Large intestine (tissue), 3 donors: ENCODE data around the gene TCF7. TPM values are rescaled to one million over a fixed set of nuclear protein-coding genes. Genes with fewer than 3 reads are reported as not detected.

Experiments
- DNase-seq, 2 donors: peaks; one replicate each; pipeline versions ENCODE4 v3.0.0 to v3.0.0-alpha.2; 2013
- H3K27ac ChIP-seq: one replicate; pipeline ENCODE4 v1.5.1; 2013; ENCODE audit warnings: low read length
- H3K27me3 ChIP-seq: 2 replicates; pipeline ENCODE4 v1.6.1; 2013; ENCODE audit warnings: low read length; ENCODE audit not compliant: control insufficient read depth, insufficient read depth
- H3K36me3 ChIP-seq: 2 replicates; pipeline ENCODE4 v1.6.1; 2013; ENCODE audit warnings: low read length; ENCODE audit not compliant: control insufficient read depth, insufficient read depth
- H3K4me1 ChIP-seq: one replicate; pipeline ENCODE4 v1.6.1; 2013; ENCODE audit warnings: low read length; ENCODE audit not compliant: control insufficient read depth, insufficient read depth
- H3K4me3 ChIP-seq: one replicate; pipeline ENCODE4 v1.5.1; 2013; ENCODE audit warnings: low read length
- H3K9me3 ChIP-seq: one replicate; pipeline ENCODE4 v1.6.1; 2013; ENCODE audit warnings: mild to moderate bottlenecking, low read depth, low read length, moderate library complexity; ENCODE audit not compliant: control insufficient read depth
- WGBS: methylation state at CpG from one replicate; pipeline ENCODE4 v1.1.5; 2013; ENCODE audit warnings: low lambda C conversion rate; ENCODE audit not compliant: insufficient coverage; 5-methylcytosine and 5-hydroxymethylcytosine counted together
- polyA plus RNA-seq: library from polyadenylated mRNA; unstranded; fragments of 120-200 nt; gene quantifications from one replicate; pipeline ENCODE4 v1.2.1, GENCODE V29; 2013

TCF7 gene
- polyA plus RNA-seq, 1 donor = 9.7 TPM

- no peaks in the 10 kb centered on the region for H3K27me3 ChIP-seq
- no CpG with 5 or more reads among the region's 8 CpGs for WGBS
- H3K4me3 ChIP-seq = no peak overlapping the region
- no peak for DNase-seq
- no peak overlapping the region for H3K27ac ChIP-seq
- H3K9me3 ChIP-seq = no peaks in the 10 kb centered on the region
- H3K4me1 ChIP-seq = peaks cover 48% of the 10 kb centered on the region
- H3K36me3 ChIP-seq = peaks cover 72% of the 10 kb centered on the region
These were observed 25.5 kb downstream of the TCF7 start for GRCh38 chr5:134139891-134140469.

- peaks cover 72% of the 10 kb centered on the region for H3K36me3 ChIP-seq
- peak; percentile 68 for DNase-seq
- peak overlapping the region; percentile 78 for H3K27ac ChIP-seq
- H3K4me3 ChIP-seq = no peak overlapping the region
- no peaks in the 10 kb centered on the region for H3K9me3 ChIP-seq
- peaks cover 55% of the 10 kb centered on the region for H3K4me1 ChIP-seq
- WGBS = no CpG with 5 or more reads among the region's 8 CpGs
- H3K27me3 ChIP-seq = no peaks in the 10 kb centered on the region
These were observed 26.2 kb downstream of the TCF7 start for GRCh38 chr5:134140530-134141201.

GRCh38 chr5:134141331-134142050 lies 27.0 kb downstream of the TCF7 start:
- DNase-seq = peak in 1 of 2 donors; percentile 22
- Histone ChIP-seq H3K9me3 (no peaks in the 10 kb centered on the region), H3K27ac (peak overlapping the region; percentile 78), H3K4me3 (no peak overlapping the region), H3K36me3 (peaks cover 72% of the 10 kb centered on the region), H3K27me3 (no peaks in the 10 kb centered on the region), H3K4me1 (peaks cover 56% of the 10 kb centered on the region)
- 100% methylated on average over 1 of the region's 9 CpGs for WGBS

- Histone ChIP-seq H3K4me1 (peaks cover 56% of the 10 kb centered on the region), H3K27me3 (no peaks in the 10 kb centered on the region), H3K36me3 (peaks cover 71% of the 10 kb centered on the region), H3K9me3 (no peaks in the 10 kb centered on the region), H3K4me3 (no peak overlapping the region), H3K27ac (peak overlapping the region; percentile 78)
- DNase-seq = peak; percentile 43 to 83
- whole genome bisulfite sequencing = no CpG with 5 or more reads among the region's 5 CpGs
These were observed 27.6 kb downstream of the TCF7 start for GRCh38 chr5:134142052-134142451.

GRCh38 chr5:134142806-134143205 lies 28.3 kb downstream of the TCF7 start:
- H3K4me3 ChIP-seq = no peak overlapping the region
- H3K4me1 ChIP-seq = peaks cover 56% of the 10 kb centered on the region
- no peaks in the 10 kb centered on the region for H3K9me3 ChIP-seq
- no CpG with 5 or more reads among the region's 12 CpGs for WGBS
- H3K27ac ChIP-seq = peak overlapping the region; percentile 78
- DNase-seq = no peak
- peaks cover 78% of the 10 kb centered on the region for H3K36me3 ChIP-seq
- H3K27me3 ChIP-seq = no peaks in the 10 kb centered on the region

- Histone ChIP-seq H3K36me3 (peaks cover 76% of the 10 kb centered on the region), H3K27ac (peak overlapping the region; percentile 35), H3K9me3 (no peaks in the 10 kb centered on the region), H3K4me1 (peaks cover 56% of the 10 kb centered on the region), H3K4me3 (no peak overlapping the region), H3K27me3 (no peaks in the 10 kb centered on the region)
- WGBS = no CpG with 5 or more reads among the region's 5 CpGs
- no peak for DNase-seq
These were observed 28.9 kb downstream of the TCF7 start for GRCh38 chr5:134143431-134143830.

GRCh38 chr5:134143944-134144941 lies 29.8 kb downstream of the TCF7 start:
- WGBS = no CpG with 5 or more reads among the region's 10 CpGs
- H3K27me3 ChIP-seq = no peaks in the 10 kb centered on the region
- DNase-seq = peak in 1 of 2 donors; percentile 63
- H3K27ac ChIP-seq = peak overlapping the region; percentile 35
- no peaks in the 10 kb centered on the region for H3K9me3 ChIP-seq
- H3K36me3 ChIP-seq = peaks cover 76% of the 10 kb centered on the region
- H3K4me3 ChIP-seq = no peak overlapping the region
- H3K4me1 ChIP-seq = peaks cover 56% of the 10 kb centered on the region

GRCh38 chr5:134145041-134145757 lies 30.7 kb downstream of the TCF7 start:
- Histone ChIP-seq H3K4me1 (peaks cover 54% of the 10 kb centered on the region), H3K4me3 (no peak overlapping the region), H3K27ac (peak overlapping the region; percentile 18), H3K36me3 (peaks cover 76% of the 10 kb centered on the region), H3K9me3 (no peaks in the 10 kb centered on the region), H3K27me3 (no peaks in the 10 kb centered on the region)
- no CpG with 5 or more reads among the region's 1 CpG for WGBS
- DNase-seq = peak in 1 of 2 donors; percentile 26

- H3K4me1 ChIP-seq = peaks cover 47% of the 10 kb centered on the region
- peaks cover 79% of the 10 kb centered on the region for H3K36me3 ChIP-seq
- WGBS = no CpG with 5 or more reads among the region's 13 CpGs
- peak; percentile 68 to 69 for DNase-seq
- no peaks in the 10 kb centered on the region for H3K9me3 ChIP-seq
- H3K4me3 ChIP-seq = no peak overlapping the region
- H3K27me3 ChIP-seq = no peaks in the 10 kb centered on the region
- peak overlapping the region; percentile 18 for H3K27ac ChIP-seq
These were observed 31.5 kb downstream of the TCF7 start for GRCh38 chr5:134145779-134146581.
